GM12864 (cell line): ENCODE data around the gene MLLT1.

Source experiments
- DNase-seq: peaks from one replicate; pipeline ENCODE4 v3.0.0-alpha.2; 2011; ENCODE audit warnings: low read depth
- H3K4me3 ChIP-seq: 2 replicates; pipeline ENCODE4 v1.5.1; 2011; ENCODE audit warnings: mild to moderate bottlenecking, low read depth, low read length, control low read depth
- TF ChIP-seq, protein P1 (sequence below): IDR thresholded peaks from 2 replicates; pipeline ENCODE4 v1.5.1; 2011; ENCODE audit warnings: low read depth, mild to moderate bottlenecking, moderate library complexity, low read length, control low read depth, inconsistent platforms; ENCODE audit errors: missing control alignments

The MLLT1 gene, protein sequence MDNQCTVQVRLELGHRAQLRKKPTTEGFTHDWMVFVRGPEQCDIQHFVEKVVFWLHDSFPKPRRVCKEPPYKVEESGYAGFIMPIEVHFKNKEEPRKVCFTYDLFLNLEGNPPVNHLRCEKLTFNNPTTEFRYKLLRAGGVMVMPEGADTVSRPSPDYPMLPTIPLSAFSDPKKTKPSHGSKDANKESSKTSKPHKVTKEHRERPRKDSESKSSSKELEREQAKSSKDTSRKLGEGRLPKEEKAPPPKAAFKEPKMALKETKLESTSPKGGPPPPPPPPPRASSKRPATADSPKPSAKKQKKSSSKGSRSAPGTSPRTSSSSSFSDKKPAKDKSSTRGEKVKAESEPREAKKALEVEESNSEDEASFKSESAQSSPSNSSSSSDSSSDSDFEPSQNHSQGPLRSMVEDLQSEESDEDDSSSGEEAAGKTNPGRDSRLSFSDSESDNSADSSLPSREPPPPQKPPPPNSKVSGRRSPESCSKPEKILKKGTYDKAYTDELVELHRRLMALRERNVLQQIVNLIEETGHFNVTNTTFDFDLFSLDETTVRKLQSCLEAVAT

DNA sequence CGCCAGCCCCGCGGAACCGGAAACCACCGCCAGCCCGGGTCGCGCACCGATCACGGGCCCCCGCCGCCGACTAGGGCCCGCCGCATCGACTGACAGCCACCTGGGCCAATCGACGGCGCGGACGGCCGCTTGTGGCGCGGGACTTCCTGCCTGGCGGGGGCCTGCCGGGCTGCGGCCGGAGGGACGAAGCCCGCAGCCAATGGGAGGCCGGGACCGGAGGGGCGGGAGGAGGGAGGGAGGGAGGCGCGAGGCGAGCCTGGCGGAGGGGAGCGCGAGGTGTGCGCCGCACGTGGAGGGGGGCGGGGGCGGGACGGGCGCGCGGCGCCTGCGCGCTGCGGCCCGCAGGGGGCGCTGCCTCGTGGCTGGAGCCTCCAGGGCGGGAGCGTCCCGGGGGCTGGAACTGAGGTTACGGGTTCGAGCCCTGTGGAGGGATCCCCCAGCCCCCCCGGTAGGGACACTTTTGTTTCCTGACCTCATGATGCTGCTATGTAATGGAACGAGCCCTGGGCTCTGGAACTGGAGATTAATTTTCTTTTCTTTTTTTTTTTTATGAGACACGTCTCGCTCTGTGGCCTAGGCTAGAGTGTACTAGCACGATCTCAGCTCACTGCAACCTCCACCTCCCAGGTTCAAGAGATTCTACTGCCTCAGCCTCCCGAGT lies at the start of gene MLLT1:
TSS of gene MLLT1 (minus strand) at position 45 of the 661 bp plus-strand sequence. CDS start 191 bp downstream, outside the sequence.
- peak within 1 kb of the TSS; percentile 96 for H3K4me3 ChIP-seq
- TF ChIP-seq, protein P1, sequence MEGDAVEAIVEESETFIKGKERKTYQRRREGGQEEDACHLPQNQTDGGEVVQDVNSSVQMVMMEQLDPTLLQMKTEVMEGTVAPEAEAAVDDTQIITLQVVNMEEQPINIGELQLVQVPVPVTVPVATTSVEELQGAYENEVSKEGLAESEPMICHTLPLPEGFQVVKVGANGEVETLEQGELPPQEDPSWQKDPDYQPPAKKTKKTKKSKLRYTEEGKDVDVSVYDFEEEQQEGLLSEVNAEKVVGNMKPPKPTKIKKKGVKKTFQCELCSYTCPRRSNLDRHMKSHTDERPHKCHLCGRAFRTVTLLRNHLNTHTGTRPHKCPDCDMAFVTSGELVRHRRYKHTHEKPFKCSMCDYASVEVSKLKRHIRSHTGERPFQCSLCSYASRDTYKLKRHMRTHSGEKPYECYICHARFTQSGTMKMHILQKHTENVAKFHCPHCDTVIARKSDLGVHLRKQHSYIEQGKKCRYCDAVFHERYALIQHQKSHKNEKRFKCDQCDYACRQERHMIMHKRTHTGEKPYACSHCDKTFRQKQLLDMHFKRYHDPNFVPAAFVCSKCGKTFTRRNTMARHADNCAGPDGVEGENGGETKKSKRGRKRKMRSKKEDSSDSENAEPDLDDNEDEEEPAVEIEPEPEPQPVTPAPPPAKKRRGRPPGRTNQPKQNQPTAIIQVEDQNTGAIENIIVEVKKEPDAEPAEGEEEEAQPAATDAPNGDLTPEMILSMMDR = peak; percentile 79
- peak; percentile 87 for DNase-seq

DNA sequence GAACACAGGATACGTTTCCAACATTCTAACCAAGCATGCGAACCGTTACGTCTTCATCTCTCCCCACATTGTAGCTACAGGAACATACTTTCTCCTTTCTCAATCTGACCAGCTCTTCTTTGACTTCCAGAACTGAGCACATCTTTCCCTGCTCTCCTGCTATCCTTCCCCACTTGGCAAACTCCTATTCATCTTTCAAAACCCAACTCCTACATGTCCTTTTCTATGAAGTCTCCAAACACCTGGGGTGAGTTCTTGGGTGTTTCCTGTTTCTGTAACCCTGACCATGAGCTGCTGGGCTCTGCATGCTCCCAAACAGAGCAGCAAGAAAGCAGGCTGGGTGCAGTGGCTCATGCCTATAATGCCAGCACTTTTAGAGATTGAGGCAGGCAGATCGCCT lies 47.0 kb upstream of the MLLT1 start:
- TF ChIP-seq, protein P1 = no peak
- no peak overlapping the region for H3K4me3 ChIP-seq
- no peak for DNase-seq

DNA sequence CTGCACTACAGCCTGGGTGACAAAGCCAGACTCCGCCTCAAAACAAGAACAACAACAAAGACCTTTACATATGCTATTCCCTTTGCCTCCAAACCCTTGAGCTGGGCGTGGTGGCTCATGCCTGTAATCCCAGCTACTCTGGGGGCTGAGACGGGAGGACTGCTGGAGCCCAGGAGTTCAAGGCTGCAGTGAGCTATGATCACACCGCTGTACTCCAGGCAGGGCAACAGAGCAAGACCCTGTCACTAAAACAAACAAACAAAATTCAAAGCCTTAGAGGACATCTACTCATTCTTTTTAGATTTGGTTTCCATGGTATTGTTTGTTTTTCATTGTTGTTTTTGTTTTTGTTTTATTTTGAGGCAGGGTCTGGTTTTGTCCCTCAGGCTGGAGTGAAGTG lies 45.8 kb upstream of the MLLT1 start:
- no peak for DNase-seq
- TF ChIP-seq, protein P1 = no peak
- H3K4me3 ChIP-seq = no peak overlapping the region

DNA sequence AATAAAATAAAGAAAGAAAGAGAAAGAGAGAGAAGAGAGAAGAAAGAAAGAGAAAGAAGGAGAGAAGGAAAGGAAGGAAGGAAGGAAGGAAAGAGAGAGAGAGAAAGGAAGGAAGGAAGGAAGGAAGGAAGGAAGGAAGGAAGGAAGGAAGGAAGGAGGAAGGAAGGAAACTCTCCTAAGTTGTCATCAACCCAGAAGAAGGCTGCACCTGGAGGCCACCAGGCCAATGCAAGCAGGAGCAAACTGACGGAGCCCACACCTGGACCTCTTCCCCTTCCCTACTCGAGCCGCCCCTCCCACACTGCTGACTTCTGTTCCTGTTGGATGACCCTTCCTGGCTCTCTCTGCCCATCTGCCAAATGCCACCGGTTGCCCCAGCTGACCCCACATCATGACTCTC lies 45.0 kb upstream of the MLLT1 start:
- no peak overlapping the region for H3K4me3 ChIP-seq
- DNase-seq = no peak
- TF ChIP-seq, protein P1 = no peak

DNA sequence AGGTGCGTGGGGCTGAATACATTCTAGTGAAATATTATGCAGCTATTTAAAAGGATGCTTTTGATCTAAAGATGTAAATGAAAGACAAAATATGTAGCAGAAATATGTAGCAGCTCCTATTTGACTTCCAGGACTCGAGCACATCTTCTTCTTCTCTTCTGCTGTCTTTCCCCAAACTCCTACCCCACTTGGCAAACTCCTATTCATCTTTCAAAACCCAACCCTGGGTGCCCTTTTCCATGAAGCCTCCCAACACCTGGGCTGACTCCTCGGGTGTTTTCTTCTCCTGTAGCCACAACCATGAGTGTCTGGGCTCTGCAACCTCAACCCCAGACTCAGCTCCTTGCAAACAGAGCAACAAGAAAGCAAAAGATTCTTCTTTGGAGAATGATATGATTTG lies 42.5 kb upstream of the MLLT1 start:
- no peak for DNase-seq
- TF ChIP-seq, protein P1 = no peak
- H3K4me3 ChIP-seq = no peak overlapping the region

DNA sequence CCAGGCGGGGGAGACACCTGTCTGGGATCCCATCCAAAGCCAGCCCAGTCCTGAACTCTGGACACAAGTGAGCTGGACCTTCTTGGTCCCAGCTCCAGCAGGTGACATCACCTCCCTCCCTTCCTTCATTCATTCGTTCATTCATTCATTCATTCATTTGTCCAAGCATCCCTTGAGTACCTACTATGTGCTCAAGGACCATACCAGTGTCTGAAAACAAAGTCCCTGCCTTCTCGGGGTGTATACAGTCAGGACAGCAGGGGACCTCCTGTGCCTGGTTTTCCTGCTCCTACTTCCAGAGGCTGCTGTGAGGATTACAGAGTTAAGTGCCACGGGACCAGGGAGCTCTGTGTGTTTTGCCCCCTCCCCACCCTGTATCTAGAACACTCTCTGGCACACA lies 39.6 kb upstream of the MLLT1 start:
- no peak overlapping the region for H3K4me3 ChIP-seq
- DNase-seq = no peak
- TF ChIP-seq, protein P1 = no peak
